GM23338 (cell line): ENCODE results near the gene VPS16. TPM values are rescaled to one million over a fixed set of nuclear protein-coding genes. Genes with fewer than 3 reads are reported as not detected.

ENCODE experiments used
- ATAC-seq: fragments of 200-7000 bp; cut with Tn5 transposase; 3 replicates; pipeline ENCODE4 v1.9.1; 2020
- DNase-seq: peaks from one replicate; pipeline ENCODE4 v3.0.0-alpha.2; 2015; ENCODE audit warnings: low spot score
- H2AFZ ChIP-seq: fragments of 200-600 bp; sonication (generic); 2 replicates; pipeline ENCODE4 v1.8.0; 2016; ENCODE audit warnings: antibody characterized with exemption, mild to moderate bottlenecking, moderate library complexity
- H3F3A ChIP-seq: fragments of 200-600 bp; sonication (generic); replicated peaks from 2 replicates; pipeline ENCODE4 v1.8.0; 2017; ENCODE audit warnings: antibody characterized with exemption, mixed run types, low read depth
- H3K27ac ChIP-seq: fragments of 200-600 bp; sonication (generic); 2 replicates; pipeline ENCODE4 v1.6.1; 2016; ENCODE audit warnings: low read depth
- H3K27me3 ChIP-seq: fragments of 200-600 bp; sonication (generic); 2 replicates; pipeline ENCODE4 v1.8.0; 2016; ENCODE audit warnings: mild to moderate bottlenecking, mixed run types, moderate library complexity; ENCODE audit not compliant: insufficient read depth
- H3K36me3 ChIP-seq: fragments of 200-600 bp; sonication (generic); 2 replicates; pipeline ENCODE4 v1.8.0; 2016; ENCODE audit warnings: mild to moderate bottlenecking; ENCODE audit not compliant: insufficient read depth
- H3K4me1 ChIP-seq: fragments of 200-600 bp; sonication (generic); 2 replicates; pipeline ENCODE4 v1.8.0; 2016; ENCODE audit warnings: mild to moderate bottlenecking, moderate library complexity; ENCODE audit not compliant: insufficient read depth
- H3K4me2 ChIP-seq: fragments of 200-600 bp; sonication (generic); 2 replicates; pipeline ENCODE4 v1.7.1; 2017; ENCODE audit warnings: mixed run types
- H3K4me3 ChIP-seq: fragments of 200-600 bp; sonication (generic); 2 replicates; pipeline ENCODE4 v1.6.1; 2016; ENCODE audit warnings: mixed run types
- H3K79me2 ChIP-seq: fragments of 200-600 bp; sonication (generic); replicated peaks from 2 replicates; pipeline ENCODE4 v1.8.0; 2017; ENCODE audit warnings: mild to moderate bottlenecking; ENCODE audit not compliant: insufficient read depth
- H3K9me2 ChIP-seq: fragments of 200-600 bp; sonication (generic); 2 replicates; pipeline ENCODE4 v1.8.0; 2017; ENCODE audit not compliant: insufficient read depth
- H4K20me1 ChIP-seq: fragments of 200-600 bp; sonication (generic); replicated peaks from 2 replicates; pipeline ENCODE4 v1.8.0; 2017; ENCODE audit warnings: mild to moderate bottlenecking; ENCODE audit not compliant: insufficient read depth
- H3K27ac Mint-ChIP-seq: 2 replicates; pipeline ENCODE4 v1.8.0; 2020; ENCODE audit warnings: inconsistent platforms, mild to moderate bottlenecking, moderate library complexity, mixed read lengths
- H3K27me3 Mint-ChIP-seq: 3 replicates; pipeline ENCODE4 v1.8.0; 2022; ENCODE audit warnings: low read depth, mild to moderate bottlenecking, moderate library complexity, mixed read lengths, inconsistent platforms; ENCODE audit not compliant: insufficient read depth, poor library complexity
- H3K36me3 Mint-ChIP-seq: 3 replicates; pipeline ENCODE4 v1.8.0; 2021; ENCODE audit warnings: low read depth, mild to moderate bottlenecking, inconsistent platforms, moderate library complexity, mixed read lengths
- H3K4me1 Mint-ChIP-seq: 3 replicates; pipeline ENCODE4 v1.8.0; 2020; ENCODE audit warnings: mild to moderate bottlenecking, inconsistent platforms, mixed read lengths
- H3K4me3 Mint-ChIP-seq: 3 replicates; pipeline ENCODE4 v1.8.0; 2021; ENCODE audit warnings: moderate library complexity, mild to moderate bottlenecking, inconsistent platforms, mixed read lengths
- H3K9me3 Mint-ChIP-seq: 3 replicates; pipeline ENCODE4 v1.8.0; 2020; ENCODE audit warnings: moderate library complexity, mild to moderate bottlenecking, inconsistent platforms, mixed read lengths
- EZH2 ChIP-seq: fragments of 200-600 bp; sonication (generic); IDR thresholded peaks from one replicate; pipeline ENCODE4 v1.8.0; 2017; ENCODE audit warnings: antibody characterized with exemption, mild to moderate bottlenecking, low read depth; ENCODE audit not compliant: unreplicated experiment
- POLR2AphosphoS5 ChIP-seq: IDR thresholded peaks from 2 replicates; pipeline ENCODE4 v1.6.1; 2016; ENCODE audit warnings: antibody characterized with exemption, low read depth
- STAT1 ChIP-seq: IDR thresholded peaks from one replicate; pipeline ENCODE4 v1.6.1; 2016; ENCODE audit warnings: antibody characterized with exemption; ENCODE audit not compliant: unreplicated experiment
- ZNF114 ChIP-seq: fragments of 250-450 bp; sonication (Bioruptor Pico); IDR thresholded peaks from 2 replicates; pipeline ENCODE4 v1.5.0; 2020; ENCODE audit warnings: mild to moderate bottlenecking, moderate library complexity
- polyA plus RNA-seq: library from polyadenylated mRNA; unstranded; fragments of >200 nt; fragmentation: Nextera tagmentation; extraction: Ambion mirVana; gene quantifications from 2 replicates; pipeline ENCODE4 v1.2.1, GENCODE V29; 2016
- total RNA-seq: library from RNA; depleted of rRNA; stranded (reverse); fragments of >200 nt; shearing (Covaris generic); gene quantifications from 2 replicates; pipeline ENCODE4 v1.2.3, GENCODE V29; 2014
- TF ChIP-seq, protein P1 (sequence below): IDR thresholded peaks from one replicate; pipeline ENCODE4 v1.6.1; 2018; ENCODE audit warnings: antibody characterized with exemption; ENCODE audit not compliant: unreplicated experiment
- TF ChIP-seq, protein P2 (sequence below): IDR thresholded peaks from 2 replicates; pipeline ENCODE4 v1.6.1; 2016; ENCODE audit warnings: antibody characterized with exemption

The VPS16 gene
- total and polyA plus RNA-seq, 2 experiments from 2014 or later: 11.2 to 17.7 TPM

DNA sequence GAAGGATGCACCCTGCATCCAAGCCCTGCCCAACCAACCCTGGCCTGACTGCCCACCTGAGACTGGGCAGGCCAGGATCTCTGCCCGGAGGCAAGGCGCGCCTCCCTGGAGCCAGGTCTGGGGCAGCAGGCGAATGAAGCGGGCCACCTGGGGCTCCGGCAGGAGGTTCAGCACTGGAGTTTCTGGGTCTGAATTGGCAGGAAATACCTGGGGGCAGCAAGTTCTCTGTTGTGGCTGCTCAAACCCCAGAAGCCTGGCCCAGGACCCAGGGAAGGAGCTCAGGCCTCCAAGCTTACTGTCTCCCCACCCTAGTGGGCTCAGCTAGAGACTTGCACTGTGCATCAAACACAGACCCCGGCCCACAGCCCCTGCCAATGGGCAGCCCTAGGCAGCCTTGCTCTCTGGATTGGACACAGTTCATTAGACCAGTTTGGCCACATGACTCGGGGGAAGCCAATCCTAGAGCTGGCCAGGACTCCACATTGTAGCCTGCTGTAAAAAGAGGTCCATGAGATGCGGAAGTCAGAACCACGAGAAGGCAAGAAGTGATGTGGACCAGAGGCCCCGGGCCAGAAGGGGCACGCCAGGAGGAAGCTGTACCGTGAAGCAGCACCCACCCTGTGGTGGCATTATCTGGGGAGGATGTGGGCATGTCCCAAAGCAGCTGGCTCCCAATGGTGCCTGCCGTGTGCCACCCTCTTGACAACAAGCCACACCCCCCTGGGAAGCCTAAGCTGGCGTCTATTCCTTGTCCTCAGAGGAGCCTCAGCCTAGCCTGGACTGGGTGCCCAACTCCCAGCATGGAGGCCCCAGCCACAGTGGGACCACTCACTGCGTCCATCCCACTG, 43.2 kb upstream of the VPS16 start:
- no peaks in the 10 kb centered on the region for H3K36me3 ChIP-seq
- TF ChIP-seq POLR2AphosphoS5: no peak
- TF ChIP-seq, protein P1, sequence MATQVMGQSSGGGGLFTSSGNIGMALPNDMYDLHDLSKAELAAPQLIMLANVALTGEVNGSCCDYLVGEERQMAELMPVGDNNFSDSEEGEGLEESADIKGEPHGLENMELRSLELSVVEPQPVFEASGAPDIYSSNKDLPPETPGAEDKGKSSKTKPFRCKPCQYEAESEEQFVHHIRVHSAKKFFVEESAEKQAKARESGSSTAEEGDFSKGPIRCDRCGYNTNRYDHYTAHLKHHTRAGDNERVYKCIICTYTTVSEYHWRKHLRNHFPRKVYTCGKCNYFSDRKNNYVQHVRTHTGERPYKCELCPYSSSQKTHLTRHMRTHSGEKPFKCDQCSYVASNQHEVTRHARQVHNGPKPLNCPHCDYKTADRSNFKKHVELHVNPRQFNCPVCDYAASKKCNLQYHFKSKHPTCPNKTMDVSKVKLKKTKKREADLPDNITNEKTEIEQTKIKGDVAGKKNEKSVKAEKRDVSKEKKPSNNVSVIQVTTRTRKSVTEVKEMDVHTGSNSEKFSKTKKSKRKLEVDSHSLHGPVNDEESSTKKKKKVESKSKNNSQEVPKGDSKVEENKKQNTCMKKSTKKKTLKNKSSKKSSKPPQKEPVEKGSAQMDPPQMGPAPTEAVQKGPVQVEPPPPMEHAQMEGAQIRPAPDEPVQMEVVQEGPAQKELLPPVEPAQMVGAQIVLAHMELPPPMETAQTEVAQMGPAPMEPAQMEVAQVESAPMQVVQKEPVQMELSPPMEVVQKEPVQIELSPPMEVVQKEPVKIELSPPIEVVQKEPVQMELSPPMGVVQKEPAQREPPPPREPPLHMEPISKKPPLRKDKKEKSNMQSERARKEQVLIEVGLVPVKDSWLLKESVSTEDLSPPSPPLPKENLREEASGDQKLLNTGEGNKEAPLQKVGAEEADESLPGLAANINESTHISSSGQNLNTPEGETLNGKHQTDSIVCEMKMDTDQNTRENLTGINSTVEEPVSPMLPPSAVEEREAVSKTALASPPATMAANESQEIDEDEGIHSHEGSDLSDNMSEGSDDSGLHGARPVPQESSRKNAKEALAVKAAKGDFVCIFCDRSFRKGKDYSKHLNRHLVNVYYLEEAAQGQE: no peak
- TF ChIP-seq, protein P2, sequence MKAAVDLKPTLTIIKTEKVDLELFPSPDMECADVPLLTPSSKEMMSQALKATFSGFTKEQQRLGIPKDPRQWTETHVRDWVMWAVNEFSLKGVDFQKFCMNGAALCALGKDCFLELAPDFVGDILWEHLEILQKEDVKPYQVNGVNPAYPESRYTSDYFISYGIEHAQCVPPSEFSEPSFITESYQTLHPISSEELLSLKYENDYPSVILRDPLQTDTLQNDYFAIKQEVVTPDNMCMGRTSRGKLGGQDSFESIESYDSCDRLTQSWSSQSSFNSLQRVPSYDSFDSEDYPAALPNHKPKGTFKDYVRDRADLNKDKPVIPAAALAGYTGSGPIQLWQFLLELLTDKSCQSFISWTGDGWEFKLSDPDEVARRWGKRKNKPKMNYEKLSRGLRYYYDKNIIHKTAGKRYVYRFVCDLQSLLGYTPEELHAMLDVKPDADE: no peak
- Mint-ChIP-seq H3K4me1 (peaks cover 26% of the 10 kb centered on the region), H3K4me3 (no peak overlapping the region), H3K27ac (no peak overlapping the region), H3K9me3 (no peaks in the 10 kb centered on the region), H3K36me3 (peaks cover 33% of the 10 kb centered on the region), H3K27me3 (peaks cover 28% of the 10 kb centered on the region)
- no peak overlapping the region for H3K4me2 ChIP-seq
- H3K79me2 ChIP-seq: no peaks in the 10 kb centered on the region
- H3K4me3 ChIP-seq: no peak overlapping the region
- ATAC-seq: no peak
- DNase-seq: no peak
- no peak overlapping the region for H3K27ac ChIP-seq
- peaks cover 35% of the 10 kb centered on the region for H3K27me3 ChIP-seq
- peaks cover 4% of the 10 kb centered on the region; the same call in 1 of the 2 replicates for H4K20me1 ChIP-seq
- peaks cover 19% of the 10 kb centered on the region; the same call in 1 of the 2 replicates for H3K4me1 ChIP-seq
- no peak overlapping the region for H2AFZ ChIP-seq
- H3K9me2 ChIP-seq: no peaks in the 10 kb centered on the region
- 0 out of 2 replicates have a peak, but pooled peaks cover 4% of the 10 kb centered on the region for H3F3A ChIP-seq

DNA sequence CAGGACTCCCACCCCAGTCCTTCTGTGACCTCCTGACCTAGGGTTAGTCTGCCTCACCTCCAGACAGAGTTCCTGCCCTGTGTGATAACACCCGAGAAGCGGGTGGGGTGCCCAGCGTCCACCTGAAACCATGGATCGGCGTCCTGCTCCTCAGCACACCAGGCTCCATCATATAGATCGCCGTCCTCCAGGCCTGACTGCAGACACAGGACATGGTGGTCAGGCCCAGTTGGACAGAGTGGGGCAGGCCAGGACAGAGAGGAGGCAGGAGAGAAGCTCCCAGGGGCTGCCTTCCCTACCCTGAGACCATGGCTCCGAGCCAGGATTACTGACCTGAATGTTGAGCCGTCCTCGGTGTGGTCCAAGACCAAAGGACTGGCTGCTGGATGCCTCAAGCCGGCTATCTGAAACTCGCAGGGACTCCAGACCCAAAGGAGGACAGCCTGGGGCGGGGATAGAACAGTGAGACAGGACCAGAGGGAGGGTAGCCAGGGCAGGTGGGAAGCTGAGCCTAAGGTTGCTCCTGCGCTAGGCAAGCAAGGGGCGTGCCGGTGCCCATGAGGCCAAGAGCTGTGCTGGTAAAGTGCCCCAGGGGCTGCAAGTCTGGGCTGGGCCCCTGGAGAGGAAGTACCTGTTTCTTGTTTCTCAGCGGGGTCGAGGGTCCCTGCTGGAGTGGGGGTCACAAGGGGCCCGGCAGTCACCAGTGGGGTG, 42.3 kb upstream of the VPS16 start:
- no peak overlapping the region; the same call in 2 of the 3 replicates for H3K4me3 Mint-ChIP-seq
- TF ChIP-seq POLR2AphosphoS5 (no peak), EZH2 (no peak), STAT1 (no peak), ZNF114 (no peak)
- TF ChIP-seq, protein P2: no peak

More for the DNA sequence above, 42.3 kb upstream of the VPS16 start:
- Histone ChIP-seq H4K20me1 (peaks cover 3% of the 10 kb centered on the region; the same call in 1 of the 2 replicates), H2AFZ (no peak overlapping the region), H3F3A (0 out of 2 replicates have a peak, but pooled peaks cover 4% of the 10 kb centered on the region), H3K27ac (no peak overlapping the region), H3K27me3 (peaks cover 44% of the 10 kb centered on the region), H3K36me3 (no peaks in the 10 kb centered on the region), H3K4me1 (peaks cover 19% of the 10 kb centered on the region; the same call in 1 of the 2 replicates), H3K79me2 (no peaks in the 10 kb centered on the region), H3K9me2 (no peaks in the 10 kb centered on the region), H3K4me3 (no peak overlapping the region), H3K4me2 (no peak overlapping the region)
- Mint-ChIP-seq H3K36me3 (peaks cover 33% of the 10 kb centered on the region), H3K9me3 (no peaks in the 10 kb centered on the region), H3K4me1 (peaks cover 26% of the 10 kb centered on the region), H3K27ac (no peak overlapping the region), H3K27me3 (peaks cover 37% of the 10 kb centered on the region)
- ATAC-seq: no peak
- DNase-seq: no peak
